Ovary (tissue), 9 donors: ENCODE data around the gene CLEC16A. TPM values are rescaled to one million over a fixed set of nuclear protein-coding genes. Genes with fewer than 3 reads are reported as not detected.

Experiments used
- DNase-seq, 5 donors: peaks; one replicate each; pipeline ENCODE4 v3.0.0-alpha.2; 2019 to 2020
- H3K27ac ChIP-seq, 2 donors: fragments of 200-600 bp; one replicate each; pipeline versions ENCODE4 v1.5.1 to v1.8.0; 2019 to 2022
- H3K27me3 ChIP-seq: fragments of 200-600 bp; one replicate; pipeline ENCODE4 v1.8.0; 2022
- H3K36me3 ChIP-seq: fragments of 200-600 bp; sonication (generic); one replicate; pipeline ENCODE4 v1.5.1; 2019
- H3K4me1 ChIP-seq: one replicate; pipeline ENCODE4 v1.8.1; 2013; ENCODE audit warnings: mild to moderate bottlenecking, moderate library complexity; ENCODE audit not compliant: insufficient read depth
- H3K4me3 ChIP-seq: fragments of 200-600 bp; sonication (generic); one replicate; pipeline ENCODE4 v1.5.1; 2017
- H3K9me3 ChIP-seq, 2 donors: fragments of 200-600 bp in 1 of 2; sonication (generic) in 1 of 2; one replicate each; pipeline versions ENCODE4 v1.5.1 to v1.8.1; 2013 to 2019; ENCODE audit warnings: mild to moderate bottlenecking in 1 of 2, moderate library complexity in 1 of 2
- CTCF ChIP-seq, 3 donors: fragments of 450-650 bp in 2 of 3; fragments of 200-600 bp in 1 of 3; IDR thresholded peaks; one replicate each; pipeline versions ENCODE4 v1.5.1 to v1.8.0; 2016 to 2022; ENCODE audit warnings: antibody characterized with exemption in 3 of 3, mild to moderate bottlenecking in 1 of 3
- EP300 ChIP-seq: sonication (generic); formaldehyde crosslinking; IDR thresholded peaks from one replicate; pipeline ENCODE4 v1.6.1; 2017; ENCODE audit warnings: antibody characterized with exemption
- POLR2A ChIP-seq: fragments of 450-650 bp; IDR thresholded peaks from one replicate; pipeline ENCODE4 v1.6.1; 2017; ENCODE audit warnings: antibody characterized with exemption, mild to moderate bottlenecking, moderate library complexity
- WGBS, 3 donors: extraction: QIAGEN DNeasy Blood & Tissue Kit in 1 of 3; methylation state at CpG; one replicate each; pipeline versions ENCODE4 v1.1.5 to v1.1.7; 2013 to 2017; 5-methylcytosine and 5-hydroxymethylcytosine counted together
- intact Hi-C, 4 donors: fragments of 100-400 bp; cut with DNase I; formaldehyde crosslinking; loops; one replicate each; pipeline versions ENCODE4 v1.11.0 to v1.15.1; 2022 to 2023
- polyA plus RNA-seq, 2 donors: library from polyadenylated mRNA; stranded (reverse); fragments of 200-250 nt in 1 of 2; fragments of 350-450 nt in 1 of 2; fragmentation: Illumina TruSeq in 1 of 2; extraction: RNeasy Lipid Tissue Mini Kit (QIAGEN cat#74804) in 1 of 2; gene quantifications; one replicate each; pipeline ENCODE4 v1.2.3, GENCODE V29; 2013 to 2014
- total RNA-seq, 7 donors: library from RNA; depleted of rRNA in 2 of 7; stranded (reverse); fragments of >200 nt in 2 of 7; fragmentation: NEBNext Ultra II Directional in 3 of 7; extraction: Animal tissue kit (Norgen Biotek cat#: 25700) in 3 of 7; gene quantifications; one replicate each; pipeline versions ENCODE4 v1.1.0 to v1.2.4, GENCODE V29; 2016 to 2023
- donor health status: DM: no; HTN: no; CAD: no; lungs with moderate emphysema.
- donor health status: DM: no; HTN: no; CAD: no.
- donor health status: Bipolar disorder and iron deficiency.
- donor health status: DM: yes; HTN: yes; CAD: no.
- donor health status: DM: no; HTN: no; CAD: no.
- donor health status: DM: yes; HTN: yes; CAD: no.

CLEC16A gene
- total and polyA plus RNA-seq, 9 donors, result 6.4 to 28.1 (median 16.5) TPM

- Histone ChIP-seq H3K4me3 (no peak overlapping the region), H3K4me1 (no peaks in the 10 kb centered on the region), H3K9me3 (no peaks in the 10 kb centered on the region), H3K27me3 (no peaks in the 10 kb centered on the region), H3K27ac (no peak overlapping the region), H3K36me3 (no peaks in the 10 kb centered on the region)
- WGBS, 3 donors, result 95 to 97% (median 96%) methylated on average over 26 of the region's 26 CpGs
- intact Hi-C loops, result no loop called here
- no peak for TF ChIP-seq POLR2A
- no peak for TF ChIP-seq EP300
- TF ChIP-seq CTCF (IDR thresholded peaks at IDR 0.05), result no peak
- DNase-seq, result no peak
Observed at GRCh38 chr16:11174141-11174540, 229.8 kb downstream of the CLEC16A start.

- no peak overlapping the region for H3K4me3 ChIP-seq
- TF ChIP-seq EP300 (no peak), CTCF (IDR thresholded peaks at IDR 0.05) (no peak), POLR2A (no peak)
- H3K9me3 ChIP-seq, result no peaks in the 10 kb centered on the region
- no peaks in the 10 kb centered on the region for H3K36me3 ChIP-seq
- 85 to 88% (median 88%) methylated on average over 7 of the region's 7 CpGs for WGBS, 3 donors
- intact Hi-C loops, result no loop called here
- H3K4me1 ChIP-seq, result no peaks in the 10 kb centered on the region
- DNase-seq, result no peak
- no peaks in the 10 kb centered on the region for H3K27me3 ChIP-seq
- H3K27ac ChIP-seq, result no peak overlapping the region
Observed at GRCh38 chr16:11175106-11175786, 230.9 kb downstream of the CLEC16A start.

GRCh38 chr16:11175787-11176341, 231.5 kb downstream of the CLEC16A start:
- Histone ChIP-seq H3K27me3 (no peaks in the 10 kb centered on the region), H3K4me3 (no peak overlapping the region), H3K27ac (no peak overlapping the region), H3K4me1 (no peaks in the 10 kb centered on the region), H3K36me3 (no peaks in the 10 kb centered on the region), H3K9me3 (no peaks in the 10 kb centered on the region)
- no peak for DNase-seq
- 94 to 95% (median 95%) methylated on average over 11 of the region's 11 CpGs for WGBS, 3 donors
- intact Hi-C loops, result no loop called here
- TF ChIP-seq POLR2A (no peak), CTCF (IDR thresholded peaks at IDR 0.05) (no peak), EP300 (no peak)

- H3K9me3 ChIP-seq, result no peaks in the 10 kb centered on the region
- TF ChIP-seq EP300 (no peak), CTCF (IDR thresholded peaks at IDR 0.05) (no peak), POLR2A (no peak)
- no peak for DNase-seq
- H3K36me3 ChIP-seq, result no peaks in the 10 kb centered on the region
- H3K4me3 ChIP-seq, result no peak overlapping the region
- H3K27ac ChIP-seq, result no peak overlapping the region
- peaks cover 2% of the 10 kb centered on the region for H3K4me1 ChIP-seq
- no peaks in the 10 kb centered on the region for H3K27me3 ChIP-seq
- intact Hi-C loops, result no loop called here
- WGBS, 3 donors, result 61 to 69% (median 66%) methylated on average over 6 of the region's 6 CpGs
Observed at GRCh38 chr16:11177578-11178160, 233.3 kb downstream of the CLEC16A start.
